ENCODE results near the gene USHBP1. TPM values are rescaled to one million over a fixed set of nuclear protein-coding genes. Genes with fewer than 3 reads are reported as not detected.

Gene USHBP1
- total and polyA plus RNA-seq, 12 donors: 0.71 to 23.6 (median 5.3) TPM

GRCh38 chr19:17246681-17247425 is 17.7 kb downstream of the USHBP1 start:
- 14 to 33% (median 25%) methylated on average over 16 to 21 of the region's 21 CpGs for WGBS, 4 donors
- Histone ChIP-seq H3K27me3 (no peaks in the 10 kb centered on the region), H3K9me3 (replicated peaks in 1 of 3) (no peaks in the 10 kb centered on the region), H3K4me3 (peak overlapping the region in 2 of 4 donors; percentile 19 to 99), H3K36me3 (replicated peaks in 1 of 2) (no peaks in the 10 kb centered on the region), H3K4me1 (replicated peaks in 1 of 2) (peaks cover 0 to 22% of the 10 kb centered on the region in 2 donors), H3K27ac (peak overlapping the region in 4 of 5 donors; percentile 49 to 86 (median 64))
- DNase-seq: peak in 4 of 7 donors; percentile 32 to 58 (median 45)
- intact Hi-C loops (cut with DNase I): no loop called here
- no peak for TF ChIP-seq POLR2A (IDR thresholded peaks at IDR 0.05)
- TF ChIP-seq CTCF (IDR thresholded peaks at IDR 0.05): no peak

- WGBS, 4 donors: 0 to 1% methylated on average over 38 to 68 of the region's 72 CpGs; no CpG with 5 or more reads in 2 of the 4 donors
- peaks cover 0 to 22% of the 10 kb centered on the region in 2 donors for H3K4me1 ChIP-seq (replicated peaks in 1 of 2)
- H3K27me3 ChIP-seq: no peaks in the 10 kb centered on the region
- H3K27ac ChIP-seq: peak within 1 kb of the TSS in 4 of 5 donors; percentile 62 to 86 (median 76)
- H3K9me3 ChIP-seq (replicated peaks in 1 of 3): no peaks in the 10 kb centered on the region
- TF ChIP-seq POLR2A (IDR thresholded peaks at IDR 0.05) (peak; percentile 23 to 49), CTCF (IDR thresholded peaks at IDR 0.05) (no peak)
- peak within 1 kb of the TSS in 3 of 4 donors; percentile 45 to 99 (median 76) for H3K4me3 ChIP-seq
- intact Hi-C loops (cut with DNase I): no loop called here
- H3K36me3 ChIP-seq (replicated peaks in 1 of 2): no peaks in the 10 kb centered on the region
- DNase-seq: no peak
These were observed 19.0 kb downstream of the USHBP1 start, which contains the start of gene NR2F6 for GRCh38 chr19:17245535-17245984. Gene NR2F6, minus strand, starts transcription at chr19:17245919. Its CDS starts 699 bp downstream, at chr19:17245220.

- peaks cover 0 to 22% of the 10 kb centered on the region in 2 donors for H3K4me1 ChIP-seq (replicated peaks in 1 of 2)
These were observed 19.7 kb downstream of the USHBP1 start for GRCh38 chr19:17244618-17245534.

More at GRCh38 chr19:17244618-17245534, 19.7 kb downstream of the USHBP1 start:
- intact Hi-C loops (cut with DNase I): no loop called here
- Histone ChIP-seq H3K4me3 (peak overlapping the region in 3 of 4 donors; percentile 45 to 99 (median 76)), H3K36me3 (replicated peaks in 1 of 2) (peaks cover 0 to 5% of the 10 kb centered on the region in 2 donors), H3K9me3 (replicated peaks in 1 of 3) (no peaks in the 10 kb centered on the region), H3K27me3 (no peaks in the 10 kb centered on the region), H3K27ac (peak overlapping the region; percentile 18 to 86 (median 70))
- no peak for TF ChIP-seq CTCF (IDR thresholded peaks at IDR 0.05)
- TF ChIP-seq POLR2A (IDR thresholded peaks at IDR 0.05): no peak
- WGBS, 4 donors: 0 to 3% (median 1%) methylated on average over 5 to 99 of the region's 100 CpGs
- DNase-seq: peak in 1 of 7 donors; percentile 33
